Measurements from ENCODE around the gene CD5L.

The CD5L gene

DNA sequence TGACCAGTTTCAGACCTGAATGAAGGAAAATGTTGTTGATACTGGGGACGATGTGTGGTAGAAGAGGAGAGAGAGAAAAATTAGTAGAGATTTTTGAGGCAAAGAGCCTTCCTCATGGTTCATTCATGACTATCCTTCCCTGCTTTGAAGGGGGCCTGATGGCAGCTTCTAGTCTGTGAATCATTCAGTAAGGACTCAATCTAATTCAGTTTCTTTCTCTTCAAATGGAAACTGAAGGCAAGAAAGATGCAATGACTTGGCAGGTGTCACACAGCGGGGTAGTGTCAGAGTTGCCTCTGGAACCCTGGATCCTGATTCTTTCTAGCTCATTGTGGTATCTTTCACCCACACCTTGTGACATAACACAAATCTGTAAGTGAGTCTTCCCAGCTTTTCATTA, 14.9 kb upstream of the CD5L start:
- H3K4me3 ChIP-seq (ENCODE audit: low read length): no peak overlapping the region
- TF ChIP-seq, protein P1, sequence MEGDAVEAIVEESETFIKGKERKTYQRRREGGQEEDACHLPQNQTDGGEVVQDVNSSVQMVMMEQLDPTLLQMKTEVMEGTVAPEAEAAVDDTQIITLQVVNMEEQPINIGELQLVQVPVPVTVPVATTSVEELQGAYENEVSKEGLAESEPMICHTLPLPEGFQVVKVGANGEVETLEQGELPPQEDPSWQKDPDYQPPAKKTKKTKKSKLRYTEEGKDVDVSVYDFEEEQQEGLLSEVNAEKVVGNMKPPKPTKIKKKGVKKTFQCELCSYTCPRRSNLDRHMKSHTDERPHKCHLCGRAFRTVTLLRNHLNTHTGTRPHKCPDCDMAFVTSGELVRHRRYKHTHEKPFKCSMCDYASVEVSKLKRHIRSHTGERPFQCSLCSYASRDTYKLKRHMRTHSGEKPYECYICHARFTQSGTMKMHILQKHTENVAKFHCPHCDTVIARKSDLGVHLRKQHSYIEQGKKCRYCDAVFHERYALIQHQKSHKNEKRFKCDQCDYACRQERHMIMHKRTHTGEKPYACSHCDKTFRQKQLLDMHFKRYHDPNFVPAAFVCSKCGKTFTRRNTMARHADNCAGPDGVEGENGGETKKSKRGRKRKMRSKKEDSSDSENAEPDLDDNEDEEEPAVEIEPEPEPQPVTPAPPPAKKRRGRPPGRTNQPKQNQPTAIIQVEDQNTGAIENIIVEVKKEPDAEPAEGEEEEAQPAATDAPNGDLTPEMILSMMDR (conservative IDR thresholded peaks at IDR 0.05; ENCODE audit: low read depth, low read length): no peak
- DNase-seq (ENCODE audit: low read depth): no peak

DNA sequence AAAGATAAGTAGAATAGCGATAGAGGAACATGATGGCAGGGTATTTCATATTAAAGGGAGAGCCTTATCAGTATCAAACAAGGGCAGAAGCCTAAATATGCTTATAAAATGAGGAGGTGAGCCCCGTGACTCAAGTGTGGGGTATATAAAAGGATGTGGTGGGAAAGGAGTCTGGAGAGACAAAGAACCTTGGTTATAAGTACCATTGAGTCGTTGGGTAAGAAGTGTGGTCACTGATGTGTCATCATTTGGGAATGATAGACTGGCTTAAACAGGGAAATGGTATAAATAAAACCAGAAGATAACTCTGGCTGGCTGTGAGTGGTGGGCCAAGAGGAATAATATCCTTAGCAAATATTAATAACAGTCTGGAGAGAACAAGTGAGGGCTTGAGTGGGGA, 10.9 kb upstream of the CD5L start:
- DNase-seq (ENCODE audit: low read depth): no peak
- H3K4me3 ChIP-seq (ENCODE audit: low read length): no peak overlapping the region
- TF ChIP-seq, protein P1 (conservative IDR thresholded peaks at IDR 0.05; ENCODE audit: low read depth, low read length): no peak

DNA sequence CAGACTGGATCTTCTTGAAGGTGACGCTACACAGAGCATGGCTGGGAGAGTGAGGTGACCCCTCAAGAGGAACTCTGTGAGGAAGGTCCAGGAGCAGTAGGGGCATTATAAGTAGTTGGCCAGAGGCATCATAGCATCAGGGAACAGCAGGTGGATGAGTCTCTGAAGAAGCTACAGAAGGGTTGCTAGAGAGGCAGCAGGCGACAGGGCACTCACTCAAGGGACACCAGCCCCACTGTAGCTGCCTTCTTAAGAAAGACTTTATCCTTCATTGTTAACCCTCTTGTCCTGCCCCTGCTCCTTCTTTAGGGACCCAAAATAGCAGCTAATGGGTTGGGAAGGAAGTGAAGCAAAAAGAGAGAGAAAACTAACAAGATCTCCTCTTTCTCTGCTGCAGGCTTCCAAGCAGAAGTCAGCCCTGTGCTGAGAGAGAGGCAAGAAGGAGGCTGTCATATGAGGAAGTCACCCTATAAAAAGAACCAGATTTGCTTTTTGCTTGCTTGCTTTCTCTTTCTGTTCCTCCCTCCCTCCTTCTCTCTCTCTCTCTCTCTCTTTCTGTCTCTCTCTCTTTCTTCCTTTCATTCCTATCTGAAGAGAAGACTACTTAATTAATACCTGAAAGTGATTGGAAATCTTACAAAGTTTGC, 7.7 kb upstream of the CD5L start:
- TF ChIP-seq, protein P1 (conservative IDR thresholded peaks at IDR 0.05; ENCODE audit: low read depth, low read length): no peak
- no peak overlapping the region for H3K4me3 ChIP-seq (ENCODE audit: low read length)
- no peak for DNase-seq (ENCODE audit: low read depth)

DNA sequence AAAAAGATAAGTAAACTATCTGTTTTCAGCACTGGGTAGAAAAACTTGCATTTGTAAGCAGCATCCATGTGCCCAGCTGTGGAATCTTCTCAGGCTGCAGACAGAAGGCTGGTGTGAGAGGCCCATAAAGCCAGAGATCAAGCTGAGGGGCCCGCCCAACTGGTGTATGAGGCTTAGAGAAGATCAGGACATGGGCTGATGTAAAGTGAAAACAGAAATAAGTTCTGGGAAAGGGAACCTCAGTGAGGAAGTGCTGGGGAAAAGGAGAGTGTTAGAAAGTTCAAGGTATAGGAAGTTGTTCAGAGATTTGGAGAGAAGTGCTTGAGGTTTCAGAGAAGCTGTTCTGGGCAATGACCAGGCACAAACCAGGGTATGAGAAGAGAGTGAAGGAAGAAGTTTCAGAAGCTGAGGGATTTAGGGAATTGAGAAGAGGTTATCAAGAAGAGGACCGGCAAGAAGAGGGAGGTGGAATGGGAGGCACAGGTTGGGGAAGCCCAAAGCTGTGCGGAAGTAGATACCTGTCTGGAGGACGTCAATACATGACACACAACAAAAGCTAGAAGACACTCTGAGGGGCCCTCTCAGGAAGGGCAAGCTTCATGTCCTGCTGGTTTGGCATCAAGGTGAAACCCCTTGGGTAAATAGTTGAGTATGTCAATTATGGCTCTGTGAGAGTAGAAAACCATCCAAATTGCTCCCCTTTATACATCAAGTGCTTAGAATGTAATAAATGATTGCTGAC, 2.7 kb upstream of the CD5L start:
- no peak for DNase-seq (ENCODE audit: low read depth)
- TF ChIP-seq, protein P1 (conservative IDR thresholded peaks at IDR 0.05; ENCODE audit: low read depth, low read length): no peak

DNA sequence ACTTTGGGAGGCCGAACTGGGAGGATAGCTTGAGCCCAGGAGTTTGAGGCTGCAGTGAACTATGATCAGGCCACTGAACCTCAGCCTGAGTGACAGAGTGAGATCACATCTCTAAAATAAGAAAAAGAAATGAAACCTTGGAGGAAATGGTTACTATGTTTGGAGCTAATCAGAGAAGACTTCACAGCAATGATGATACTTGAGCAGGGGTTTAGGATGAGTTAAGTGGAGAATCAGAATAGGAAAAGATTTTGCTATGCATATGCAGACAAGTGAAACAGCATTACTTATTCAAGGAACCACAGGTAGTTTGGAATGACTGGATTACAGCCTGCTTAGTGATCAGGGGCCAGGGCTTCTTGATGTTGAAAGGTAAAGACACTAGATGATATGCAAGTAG, 1.3 kb upstream of the CD5L start:
- H3K4me3 ChIP-seq (ENCODE audit: low read length): no peak overlapping the region
- no peak for DNase-seq (ENCODE audit: low read depth)
- TF ChIP-seq, protein P1 (conservative IDR thresholded peaks at IDR 0.05; ENCODE audit: low read depth, low read length): no peak

More for the DNA sequence above, 2.7 kb upstream of the CD5L start:
- no peak overlapping the region for H3K4me3 ChIP-seq (ENCODE audit: low read length)

DNA sequence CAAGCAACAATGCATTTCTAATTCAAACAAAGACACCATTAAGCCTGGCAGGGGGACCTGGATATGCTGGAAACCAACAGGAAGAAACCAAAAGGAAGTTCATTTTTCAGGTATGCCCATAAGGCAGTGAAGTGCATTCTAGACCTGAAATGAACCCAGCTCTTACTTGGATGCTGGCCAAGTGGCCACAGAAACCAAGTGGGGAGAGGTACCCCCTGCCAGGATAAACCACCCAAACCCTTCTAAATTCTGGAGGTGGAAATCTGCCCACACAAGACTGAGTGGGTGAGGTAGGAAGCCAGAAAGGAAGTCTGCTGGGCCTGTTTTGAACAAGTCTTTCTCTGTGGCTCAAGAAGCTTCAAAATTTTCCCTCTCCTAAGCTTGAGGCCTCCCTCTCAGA, 2.6 kb downstream of the CD5L start:
- no peak overlapping the region for H3K4me3 ChIP-seq (ENCODE audit: low read length)
- TF ChIP-seq, protein P1 (conservative IDR thresholded peaks at IDR 0.05; ENCODE audit: low read depth, low read length): no peak
- no peak for DNase-seq (ENCODE audit: low read depth)

DNA sequence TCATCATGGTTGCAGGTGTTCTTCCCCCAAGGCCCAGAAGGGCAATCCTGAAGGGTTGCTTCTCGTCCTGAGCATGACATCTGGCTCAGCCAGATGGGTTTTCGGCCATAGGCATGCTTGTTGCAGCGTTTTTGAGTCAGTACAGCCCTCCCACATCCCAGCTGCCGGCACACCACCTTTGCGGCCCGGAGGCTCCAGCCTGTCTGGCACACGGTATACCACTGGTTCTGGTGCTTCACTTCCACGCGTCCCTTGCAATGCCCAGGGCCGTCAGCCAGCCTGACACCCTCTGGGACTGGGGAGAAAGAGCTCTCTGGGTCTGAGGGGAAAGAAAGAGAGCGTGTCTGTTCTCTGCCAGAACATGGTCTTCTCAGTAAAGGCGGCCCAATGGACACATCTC, 7.2 kb downstream of the CD5L start:
- TF ChIP-seq, protein P1 (conservative IDR thresholded peaks at IDR 0.05; ENCODE audit: low read depth, low read length): no peak
- H3K4me3 ChIP-seq (ENCODE audit: low read length): no peak overlapping the region
- no peak for DNase-seq (ENCODE audit: low read depth)

All from retinal pigment epithelial cell (primary cell).